ENCODE results near the gene FGF14. TPM values are rescaled to one million over a fixed set of nuclear protein-coding genes. Genes with fewer than 3 reads are reported as not detected.

The FGF14 gene
- total and polyA plus RNA-seq, 2 experiments from 2014 or later, result 0.03 TPM; not detected in 1

DNA sequence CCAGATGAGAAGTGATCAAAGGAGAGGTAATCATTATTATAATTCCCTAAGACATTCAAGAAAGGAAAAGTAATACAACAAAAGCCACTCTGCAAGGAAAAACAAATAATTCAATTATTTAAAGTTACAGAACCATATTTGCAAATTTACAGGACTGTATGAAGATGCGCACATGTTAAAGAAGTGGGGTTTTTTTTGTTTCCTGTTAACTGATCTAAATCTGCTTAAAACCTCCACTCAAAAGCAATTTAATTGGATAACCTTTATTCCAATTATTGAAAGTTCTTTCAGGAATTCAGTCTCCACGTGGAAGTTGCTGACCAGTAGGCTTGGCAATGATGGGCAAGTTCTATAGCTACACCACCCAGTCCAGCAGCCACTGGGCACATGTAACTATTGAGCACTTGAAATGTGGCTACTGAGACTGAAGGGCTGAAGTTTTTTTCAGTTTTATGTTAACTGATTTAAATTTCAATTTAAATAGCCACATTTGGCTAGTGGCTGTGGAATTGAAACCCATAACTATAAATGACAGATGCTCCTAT is 232.3 kb downstream of the FGF14 start:
- H3K4me3 ChIP-seq, result no peak overlapping the region
- no peak overlapping the region for H3K27ac ChIP-seq (ENCODE audit: low read depth)
- H3K4me1 Mint-ChIP-seq, result peaks cover 13% of the 10 kb centered on the region
- TF ChIP-seq POLR2AphosphoS5 (IDR thresholded peaks at IDR 0.05; ENCODE audit: low read depth) (no peak), ETS1 (IDR thresholded peaks at IDR 0.05) (no peak), ZNF114 (CRISPR knock-in tag; IDR thresholded peaks at IDR 0.05) (no peak), CREB1 (CRISPR knock-in tag; IDR thresholded peaks at IDR 0.05; ENCODE audit: low read depth) (no peak), ZNF331 (CRISPR knock-in tag; IDR thresholded peaks at IDR 0.05; ENCODE audit: low read depth) (no peak), NANOG (IDR thresholded peaks at IDR 0.05; ENCODE audit: borderline replicate concordance) (no peak), STAT1 (IDR thresholded peaks at IDR 0.05; ENCODE audit: unreplicated experiment) (no peak), EZH2 (IDR thresholded peaks at IDR 0.05; ENCODE audit: low read depth, unreplicated experiment) (no peak), JUNB (IDR thresholded peaks at IDR 0.05; ENCODE audit: unreplicated experiment) (no peak), EZH2phosphoT487 (IDR thresholded peaks at IDR 0.05; ENCODE audit: unreplicated experiment) (no peak)
- TF ChIP-seq, protein P1, sequence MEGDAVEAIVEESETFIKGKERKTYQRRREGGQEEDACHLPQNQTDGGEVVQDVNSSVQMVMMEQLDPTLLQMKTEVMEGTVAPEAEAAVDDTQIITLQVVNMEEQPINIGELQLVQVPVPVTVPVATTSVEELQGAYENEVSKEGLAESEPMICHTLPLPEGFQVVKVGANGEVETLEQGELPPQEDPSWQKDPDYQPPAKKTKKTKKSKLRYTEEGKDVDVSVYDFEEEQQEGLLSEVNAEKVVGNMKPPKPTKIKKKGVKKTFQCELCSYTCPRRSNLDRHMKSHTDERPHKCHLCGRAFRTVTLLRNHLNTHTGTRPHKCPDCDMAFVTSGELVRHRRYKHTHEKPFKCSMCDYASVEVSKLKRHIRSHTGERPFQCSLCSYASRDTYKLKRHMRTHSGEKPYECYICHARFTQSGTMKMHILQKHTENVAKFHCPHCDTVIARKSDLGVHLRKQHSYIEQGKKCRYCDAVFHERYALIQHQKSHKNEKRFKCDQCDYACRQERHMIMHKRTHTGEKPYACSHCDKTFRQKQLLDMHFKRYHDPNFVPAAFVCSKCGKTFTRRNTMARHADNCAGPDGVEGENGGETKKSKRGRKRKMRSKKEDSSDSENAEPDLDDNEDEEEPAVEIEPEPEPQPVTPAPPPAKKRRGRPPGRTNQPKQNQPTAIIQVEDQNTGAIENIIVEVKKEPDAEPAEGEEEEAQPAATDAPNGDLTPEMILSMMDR (conservative IDR thresholded peaks at IDR 0.05; ENCODE audit: low read depth in 2 of 2), result no peak
- TF ChIP-seq, protein P2, sequence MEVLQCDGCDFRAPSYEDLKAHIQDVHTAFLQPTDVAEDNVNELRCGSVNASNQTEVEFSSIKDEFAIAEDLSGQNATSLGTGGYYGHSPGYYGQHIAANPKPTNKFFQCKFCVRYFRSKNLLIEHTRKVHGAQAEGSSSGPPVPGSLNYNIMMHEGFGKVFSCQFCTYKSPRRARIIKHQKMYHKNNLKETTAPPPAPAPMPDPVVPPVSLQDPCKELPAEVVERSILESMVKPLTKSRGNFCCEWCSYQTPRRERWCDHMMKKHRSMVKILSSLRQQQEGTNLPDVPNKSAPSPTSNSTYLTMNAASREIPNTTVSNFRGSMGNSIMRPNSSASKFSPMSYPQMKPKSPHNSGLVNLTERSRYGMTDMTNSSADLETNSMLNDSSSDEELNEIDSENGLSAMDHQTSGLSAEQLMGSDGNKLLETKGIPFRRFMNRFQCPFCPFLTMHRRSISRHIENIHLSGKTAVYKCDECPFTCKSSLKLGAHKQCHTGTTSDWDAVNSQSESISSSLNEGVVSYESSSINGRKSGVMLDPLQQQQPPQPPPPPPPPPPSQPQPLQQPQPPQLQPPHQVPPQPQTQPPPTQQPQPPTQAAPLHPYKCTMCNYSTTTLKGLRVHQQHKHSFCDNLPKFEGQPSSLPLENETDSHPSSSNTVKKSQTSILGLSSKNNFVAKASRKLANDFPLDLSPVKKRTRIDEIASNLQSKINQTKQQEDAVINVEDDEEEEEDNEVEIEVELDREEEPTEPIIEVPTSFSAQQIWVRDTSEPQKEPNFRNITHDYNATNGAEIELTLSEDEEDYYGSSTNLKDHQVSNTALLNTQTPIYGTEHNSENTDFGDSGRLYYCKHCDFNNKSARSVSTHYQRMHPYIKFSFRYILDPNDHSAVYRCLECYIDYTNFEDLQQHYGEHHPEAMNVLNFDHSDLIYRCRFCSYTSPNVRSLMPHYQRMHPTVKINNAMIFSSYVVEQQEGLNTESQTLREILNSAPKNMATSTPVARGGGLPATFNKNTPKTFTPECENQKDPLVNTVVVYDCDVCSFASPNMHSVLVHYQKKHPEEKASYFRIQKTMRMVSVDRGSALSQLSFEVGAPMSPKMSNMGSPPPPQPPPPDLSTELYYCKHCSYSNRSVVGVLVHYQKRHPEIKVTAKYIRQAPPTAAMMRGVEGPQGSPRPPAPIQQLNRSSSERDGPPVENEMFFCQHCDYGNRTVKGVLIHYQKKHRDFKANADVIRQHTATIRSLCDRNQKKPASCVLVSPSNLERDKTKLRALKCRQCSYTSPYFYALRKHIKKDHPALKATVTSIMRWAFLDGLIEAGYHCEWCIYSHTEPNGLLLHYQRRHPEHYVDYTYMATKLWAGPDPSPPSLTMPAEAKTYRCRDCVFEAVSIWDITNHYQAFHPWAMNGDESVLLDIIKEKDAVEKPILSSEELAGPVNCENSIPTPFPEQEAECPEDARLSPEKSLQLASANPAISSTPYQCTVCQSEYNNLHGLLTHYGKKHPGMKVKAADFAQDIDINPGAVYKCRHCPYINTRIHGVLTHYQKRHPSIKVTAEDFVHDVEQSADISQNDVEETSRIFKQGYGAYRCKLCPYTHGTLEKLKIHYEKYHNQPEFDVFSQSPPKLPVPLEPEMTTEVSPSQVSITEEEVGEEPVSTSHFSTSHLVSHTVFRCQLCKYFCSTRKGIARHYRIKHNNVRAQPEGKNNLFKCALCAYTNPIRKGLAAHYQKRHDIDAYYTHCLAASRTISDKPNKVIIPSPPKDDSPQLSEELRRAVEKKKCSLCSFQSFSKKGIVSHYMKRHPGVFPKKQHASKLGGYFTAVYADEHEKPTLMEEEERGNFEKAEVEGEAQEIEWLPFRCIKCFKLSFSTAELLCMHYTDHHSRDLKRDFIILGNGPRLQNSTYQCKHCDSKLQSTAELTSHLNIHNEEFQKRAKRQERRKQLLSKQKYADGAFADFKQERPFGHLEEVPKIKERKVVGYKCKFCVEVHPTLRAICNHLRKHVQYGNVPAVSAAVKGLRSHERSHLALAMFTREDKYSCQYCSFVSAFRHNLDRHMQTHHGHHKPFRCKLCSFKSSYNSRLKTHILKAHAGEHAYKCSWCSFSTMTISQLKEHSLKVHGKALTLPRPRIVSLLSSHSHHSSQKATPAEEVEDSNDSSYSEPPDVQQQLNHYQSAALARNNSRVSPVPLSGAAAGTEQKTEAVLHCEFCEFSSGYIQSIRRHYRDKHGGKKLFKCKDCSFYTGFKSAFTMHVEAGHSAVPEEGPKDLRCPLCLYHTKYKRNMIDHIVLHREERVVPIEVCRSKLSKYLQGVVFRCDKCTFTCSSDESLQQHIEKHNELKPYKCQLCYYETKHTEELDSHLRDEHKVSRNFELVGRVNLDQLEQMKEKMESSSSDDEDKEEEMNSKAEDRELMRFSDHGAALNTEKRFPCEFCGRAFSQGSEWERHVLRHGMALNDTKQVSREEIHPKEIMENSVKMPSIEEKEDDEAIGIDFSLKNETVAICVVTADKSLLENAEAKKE (CRISPR knock-in tag; IDR thresholded peaks at IDR 0.05), result no peak
- TF ChIP-seq, protein P3, sequence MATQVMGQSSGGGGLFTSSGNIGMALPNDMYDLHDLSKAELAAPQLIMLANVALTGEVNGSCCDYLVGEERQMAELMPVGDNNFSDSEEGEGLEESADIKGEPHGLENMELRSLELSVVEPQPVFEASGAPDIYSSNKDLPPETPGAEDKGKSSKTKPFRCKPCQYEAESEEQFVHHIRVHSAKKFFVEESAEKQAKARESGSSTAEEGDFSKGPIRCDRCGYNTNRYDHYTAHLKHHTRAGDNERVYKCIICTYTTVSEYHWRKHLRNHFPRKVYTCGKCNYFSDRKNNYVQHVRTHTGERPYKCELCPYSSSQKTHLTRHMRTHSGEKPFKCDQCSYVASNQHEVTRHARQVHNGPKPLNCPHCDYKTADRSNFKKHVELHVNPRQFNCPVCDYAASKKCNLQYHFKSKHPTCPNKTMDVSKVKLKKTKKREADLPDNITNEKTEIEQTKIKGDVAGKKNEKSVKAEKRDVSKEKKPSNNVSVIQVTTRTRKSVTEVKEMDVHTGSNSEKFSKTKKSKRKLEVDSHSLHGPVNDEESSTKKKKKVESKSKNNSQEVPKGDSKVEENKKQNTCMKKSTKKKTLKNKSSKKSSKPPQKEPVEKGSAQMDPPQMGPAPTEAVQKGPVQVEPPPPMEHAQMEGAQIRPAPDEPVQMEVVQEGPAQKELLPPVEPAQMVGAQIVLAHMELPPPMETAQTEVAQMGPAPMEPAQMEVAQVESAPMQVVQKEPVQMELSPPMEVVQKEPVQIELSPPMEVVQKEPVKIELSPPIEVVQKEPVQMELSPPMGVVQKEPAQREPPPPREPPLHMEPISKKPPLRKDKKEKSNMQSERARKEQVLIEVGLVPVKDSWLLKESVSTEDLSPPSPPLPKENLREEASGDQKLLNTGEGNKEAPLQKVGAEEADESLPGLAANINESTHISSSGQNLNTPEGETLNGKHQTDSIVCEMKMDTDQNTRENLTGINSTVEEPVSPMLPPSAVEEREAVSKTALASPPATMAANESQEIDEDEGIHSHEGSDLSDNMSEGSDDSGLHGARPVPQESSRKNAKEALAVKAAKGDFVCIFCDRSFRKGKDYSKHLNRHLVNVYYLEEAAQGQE (IDR thresholded peaks at IDR 0.05; ENCODE audit: unreplicated experiment), result no peak
- no peaks in the 10 kb centered on the region for H3K4me1 ChIP-seq (ENCODE audit: insufficient read depth)
- no peaks in the 10 kb centered on the region for H3K27me3 ChIP-seq (ENCODE audit: insufficient read depth)
- no peaks in the 10 kb centered on the region for H3K79me2 ChIP-seq (replicated peaks; ENCODE audit: insufficient read depth)
- no peaks in the 10 kb centered on the region for H3K36me3 ChIP-seq (ENCODE audit: insufficient read depth)
- DNase-seq (ENCODE audit: low spot score) (no peak), ATAC-seq (no peak)
- H3K4me3 Mint-ChIP-seq, result no peak overlapping the region
- H3K4me2 ChIP-seq, result no peak overlapping the region
- H2AFZ ChIP-seq, result peak overlapping the region; percentile 49; the same call in 1 of the 2 replicates
- no peaks in the 10 kb centered on the region for H3K9me3 Mint-ChIP-seq
- peaks cover 9% of the 10 kb centered on the region for H3K27me3 Mint-ChIP-seq (ENCODE audit: insufficient read depth, low read depth, poor library complexity)
- no peaks in the 10 kb centered on the region for H3K36me3 Mint-ChIP-seq (ENCODE audit: low read depth)
- H3K9me2 ChIP-seq (ENCODE audit: insufficient read depth), result no peaks in the 10 kb centered on the region
- H3K27ac Mint-ChIP-seq, result peak overlapping the region; percentile 19; the same call in 1 of the 2 replicates
- no peaks in the 10 kb centered on the region for H3F3A ChIP-seq (replicated peaks; ENCODE audit: low read depth)
- H4K20me1 ChIP-seq (replicated peaks; ENCODE audit: insufficient read depth), result no peaks in the 10 kb centered on the region

Data from GM23338 (cell line).